Mucosa of stomach (tissue), 1 donor: ENCODE results near the gene ELL2.

Experiments used
- H3K27me3 ChIP-seq: one replicate; pipeline ENCODE4 v1.7.0; 2013; ENCODE audit warnings: mild to moderate bottlenecking, low read length; ENCODE audit not compliant: control insufficient read depth, insufficient read depth
- H3K36me3 ChIP-seq: one replicate; pipeline ENCODE4 v1.7.0; 2013; ENCODE audit warnings: low read length; ENCODE audit not compliant: control insufficient read depth, insufficient read depth
- H3K4me1 ChIP-seq: one replicate; pipeline ENCODE4 v1.7.0; 2013; ENCODE audit warnings: mild to moderate bottlenecking, low read length; ENCODE audit not compliant: control insufficient read depth, insufficient read depth
- H3K4me3 ChIP-seq: one replicate; pipeline ENCODE4 v1.7.0; 2013; ENCODE audit warnings: low read length
- H3K9ac ChIP-seq: one replicate; pipeline ENCODE4 v1.7.0; 2013; ENCODE audit warnings: mild to moderate bottlenecking, low read length, moderate library complexity
- H3K9me3 ChIP-seq: one replicate; pipeline ENCODE4 v1.7.0; 2013; ENCODE audit warnings: mild to moderate bottlenecking, low read length, moderate library complexity; ENCODE audit not compliant: control insufficient read depth
- donor health status: Pancreatic carcinoma.

The ELL2 gene

DNA sequence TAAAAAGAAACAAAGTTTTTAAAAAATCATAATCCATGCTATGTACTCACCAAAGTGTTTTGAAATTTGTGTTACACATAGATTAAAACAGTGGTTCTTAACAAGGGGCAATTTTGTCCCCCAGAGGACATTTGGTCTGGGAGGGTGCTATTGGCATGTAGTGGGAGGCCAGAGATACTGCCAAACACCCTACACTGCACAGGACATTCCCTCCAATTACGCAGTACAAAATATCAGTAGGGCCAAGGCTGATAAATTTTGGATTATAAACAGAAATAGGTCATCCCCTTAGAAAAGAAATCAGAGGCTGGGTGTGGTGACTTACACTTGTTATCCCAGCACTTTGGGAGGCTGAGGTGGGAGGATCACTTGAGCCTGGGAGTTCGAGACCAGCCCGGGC is 38.9 kb downstream of the ELL2 start:
- Histone ChIP-seq H3K36me3 (no peaks in the 10 kb centered on the region), H3K9me3 (no peaks in the 10 kb centered on the region), H3K4me3 (no peak overlapping the region), H3K4me1 (peaks cover 15% of the 10 kb centered on the region), H3K27me3 (no peaks in the 10 kb centered on the region), H3K9ac (no peak overlapping the region)

DNA sequence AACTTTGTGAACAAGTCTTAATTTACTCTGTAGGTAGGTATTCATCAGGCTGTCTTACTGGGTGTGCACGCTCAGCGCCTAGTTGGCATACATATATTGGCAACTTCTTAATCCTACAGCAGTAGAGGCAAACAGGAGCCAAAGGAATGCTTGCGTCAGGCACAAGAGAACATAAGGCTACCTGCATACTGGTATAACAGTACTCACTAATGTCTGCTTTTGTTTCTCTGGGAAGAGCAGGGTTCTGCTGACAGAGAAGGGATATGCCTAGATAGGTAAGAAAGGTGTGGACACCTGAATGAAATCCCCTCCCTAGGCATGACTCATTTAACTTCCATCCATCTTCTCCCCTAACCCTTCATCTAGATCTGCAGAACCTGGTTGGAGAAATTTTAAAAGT is 40.1 kb downstream of the ELL2 start:
- H3K27me3 ChIP-seq, result no peaks in the 10 kb centered on the region
- no peak overlapping the region for H3K4me3 ChIP-seq
- no peaks in the 10 kb centered on the region for H3K36me3 ChIP-seq
- no peaks in the 10 kb centered on the region for H3K9me3 ChIP-seq
- H3K9ac ChIP-seq, result no peak overlapping the region
- H3K4me1 ChIP-seq, result peaks cover 21% of the 10 kb centered on the region

DNA sequence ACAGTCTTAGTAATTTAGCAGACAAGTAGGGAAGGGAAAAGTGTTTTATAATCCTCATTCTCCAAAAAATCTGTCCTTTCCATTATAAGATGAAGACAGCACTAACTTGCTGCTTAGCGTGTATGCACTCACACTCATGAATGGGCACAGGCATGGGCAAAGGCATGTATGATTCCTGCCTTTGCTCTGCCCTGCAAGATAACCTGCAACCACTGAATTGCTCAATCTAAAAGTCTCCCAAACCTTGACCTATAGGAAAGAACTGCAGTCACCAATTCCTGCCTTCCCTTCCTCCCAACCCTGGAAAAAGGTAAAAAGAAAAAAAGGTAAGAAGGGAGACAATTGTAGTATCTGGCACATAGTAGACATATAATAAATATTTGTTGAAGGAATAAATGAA is 40.8 kb downstream of the ELL2 start:
- Histone ChIP-seq H3K27me3 (no peaks in the 10 kb centered on the region), H3K9me3 (no peaks in the 10 kb centered on the region), H3K36me3 (no peaks in the 10 kb centered on the region), H3K4me3 (no peak overlapping the region), H3K9ac (no peak overlapping the region), H3K4me1 (peaks cover 21% of the 10 kb centered on the region)

DNA sequence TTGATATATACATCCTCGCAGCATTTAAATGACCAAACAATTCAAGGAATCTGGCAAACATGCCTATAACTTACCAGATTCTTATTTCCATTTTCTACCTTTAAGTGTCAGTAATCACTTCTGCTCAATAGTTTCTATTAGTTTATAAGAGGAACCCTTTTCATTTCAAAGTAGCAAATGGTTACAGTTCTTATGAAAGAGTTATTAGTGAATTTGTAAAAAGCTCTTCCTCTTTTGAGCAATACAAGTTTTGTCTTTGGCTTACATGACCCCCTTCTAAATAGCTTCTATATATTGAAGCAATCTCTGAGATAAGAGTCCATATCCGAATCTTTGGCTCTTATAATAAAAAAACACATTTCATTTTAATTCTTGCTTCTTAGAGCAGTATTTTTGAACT is 42.0 kb downstream of the ELL2 start:
- Histone ChIP-seq H3K27me3 (no peaks in the 10 kb centered on the region), H3K4me3 (no peak overlapping the region), H3K9ac (no peak overlapping the region), H3K9me3 (no peaks in the 10 kb centered on the region), H3K4me1 (peaks cover 12% of the 10 kb centered on the region), H3K36me3 (no peaks in the 10 kb centered on the region)

- H3K4me3 ChIP-seq, result no peak overlapping the region
- no peak overlapping the region for H3K9ac ChIP-seq
- H3K4me1 ChIP-seq, result peaks cover 11% of the 10 kb centered on the region
- no peaks in the 10 kb centered on the region for H3K27me3 ChIP-seq
- H3K9me3 ChIP-seq, result no peaks in the 10 kb centered on the region
- no peaks in the 10 kb centered on the region for H3K36me3 ChIP-seq
Measured at GRCh38 chr5:95918421-95919006, 43.1 kb downstream of the ELL2 start.

DNA sequence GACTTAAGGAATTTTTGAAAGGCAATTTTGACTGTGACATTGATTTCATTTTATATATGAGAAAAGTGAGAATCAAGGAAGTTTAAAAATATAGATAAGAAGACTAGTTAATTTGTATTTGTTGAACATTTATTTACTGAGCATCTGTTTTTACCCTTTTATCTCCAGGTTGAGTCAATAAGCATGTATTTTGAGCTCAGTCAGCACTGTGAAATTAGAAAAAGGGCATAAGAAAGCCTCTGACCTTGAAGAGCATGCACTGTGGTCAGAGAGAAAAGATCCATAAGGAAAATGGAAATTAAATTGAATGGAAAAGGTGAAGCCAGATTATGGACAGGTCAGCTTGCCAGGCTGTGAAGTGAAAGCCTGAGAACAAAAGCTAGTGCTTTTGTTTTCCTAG is 44.4 kb downstream of the ELL2 start:
- H3K4me1 ChIP-seq, result peaks cover 11% of the 10 kb centered on the region
- no peaks in the 10 kb centered on the region for H3K27me3 ChIP-seq
- no peaks in the 10 kb centered on the region for H3K9me3 ChIP-seq

DNA sequence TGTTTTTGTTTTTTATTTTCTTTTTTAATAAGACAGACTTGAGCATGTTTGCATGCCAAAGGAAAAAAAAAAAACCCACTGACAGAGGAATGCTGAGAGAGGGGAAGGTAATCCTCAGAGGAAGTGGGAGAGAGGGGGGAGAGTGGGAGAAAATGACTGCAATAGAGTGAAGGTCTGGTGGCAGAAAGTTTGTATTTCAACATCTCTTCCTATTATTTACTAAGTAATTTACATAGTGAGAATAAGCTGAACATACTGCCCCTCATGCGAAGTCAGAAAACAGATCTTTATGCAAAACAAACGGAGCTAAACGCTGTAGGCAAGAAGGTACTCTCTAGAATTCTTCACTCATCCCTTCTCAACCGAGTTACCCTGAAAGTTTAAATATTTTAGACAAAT is 45.0 kb downstream of the ELL2 start:
- Histone ChIP-seq H3K4me1 (peaks cover 11% of the 10 kb centered on the region), H3K27me3 (no peaks in the 10 kb centered on the region), H3K36me3 (no peaks in the 10 kb centered on the region), H3K9me3 (no peaks in the 10 kb centered on the region), H3K4me3 (no peak overlapping the region), H3K9ac (no peak overlapping the region)

More for the DNA sequence above, 44.4 kb downstream of the ELL2 start:
- Histone ChIP-seq H3K9ac (no peak overlapping the region), H3K4me3 (no peak overlapping the region), H3K36me3 (no peaks in the 10 kb centered on the region)

- Histone ChIP-seq H3K9ac (no peak overlapping the region), H3K36me3 (no peaks in the 10 kb centered on the region), H3K4me1 (peaks cover 11% of the 10 kb centered on the region), H3K4me3 (no peak overlapping the region), H3K27me3 (no peaks in the 10 kb centered on the region), H3K9me3 (no peaks in the 10 kb centered on the region)
Measured at GRCh38 chr5:95915999-95916686, 45.5 kb downstream of the ELL2 start.

GRCh38 chr5:95913663-95914062 is 48.0 kb downstream of the ELL2 start:
- H3K9me3 ChIP-seq, result no peaks in the 10 kb centered on the region
- H3K9ac ChIP-seq, result no peak overlapping the region
- H3K27me3 ChIP-seq, result no peaks in the 10 kb centered on the region
- no peak overlapping the region for H3K4me3 ChIP-seq
- no peaks in the 10 kb centered on the region for H3K36me3 ChIP-seq
- peaks cover 9% of the 10 kb centered on the region for H3K4me1 ChIP-seq

- H3K27me3 ChIP-seq, result no peaks in the 10 kb centered on the region
- no peaks in the 10 kb centered on the region for H3K36me3 ChIP-seq
- H3K9me3 ChIP-seq, result no peaks in the 10 kb centered on the region
- H3K9ac ChIP-seq, result no peak overlapping the region
- no peak overlapping the region for H3K4me3 ChIP-seq
- peaks cover 8% of the 10 kb centered on the region for H3K4me1 ChIP-seq
Measured at GRCh38 chr5:95912029-95912428, 49.6 kb downstream of the ELL2 start.

DNA sequence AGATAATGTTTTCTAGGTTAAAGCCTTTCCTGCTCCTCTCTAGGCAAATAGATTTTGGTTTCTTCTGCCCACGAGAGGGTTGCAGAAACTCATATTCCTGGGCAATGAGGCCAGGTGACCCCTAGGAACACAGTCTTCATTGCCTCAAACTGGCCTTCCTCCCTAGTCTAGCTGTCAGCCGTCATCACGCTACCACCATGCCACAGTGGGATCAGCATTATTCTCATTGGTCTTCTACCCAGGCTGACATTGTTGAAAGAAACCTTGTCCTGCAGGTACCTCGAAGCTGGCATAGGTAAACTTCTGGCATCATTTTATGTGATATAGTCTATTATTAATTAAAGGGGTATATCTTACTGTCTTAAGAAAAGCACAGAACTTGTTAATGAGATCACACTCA is 51.1 kb downstream of the ELL2 start:
- H3K4me3 ChIP-seq, result no peak overlapping the region
- H3K36me3 ChIP-seq, result no peaks in the 10 kb centered on the region
- no peaks in the 10 kb centered on the region for H3K9me3 ChIP-seq
- no peaks in the 10 kb centered on the region for H3K27me3 ChIP-seq
- peaks cover 7% of the 10 kb centered on the region for H3K4me1 ChIP-seq
- no peak overlapping the region for H3K9ac ChIP-seq

- Histone ChIP-seq H3K27me3 (no peaks in the 10 kb centered on the region), H3K9ac (no peak overlapping the region), H3K4me3 (no peak overlapping the region), H3K36me3 (no peaks in the 10 kb centered on the region), H3K9me3 (no peaks in the 10 kb centered on the region), H3K4me1 (peaks cover 7% of the 10 kb centered on the region)
Measured at GRCh38 chr5:95909738-95910137, 51.9 kb downstream of the ELL2 start.
